Measurements from ENCODE around the gene FAM171A1.
"Not testable (repeated sequence)": the region's sequence is repeated elsewhere in the genome, so short reads cannot be mapped to it uniquely, and the experiment has no call there.

The FAM171A1 gene

GRCh38 chr10:15370856-15371701 lies at the start of gene FAM171A1:
TSS of gene FAM171A1 (minus strand) at chr10:15371289. CDS start at chr10:15371052, 237 bp downstream.
- DNase-seq (ENCODE audit: low read depth, low spot score), result no peak

GRCh38 chr10:15420858-15421257 lies 49.8 kb upstream of the FAM171A1 start:
- DNase-seq (ENCODE audit: low read depth, low spot score), result no peak

- DNase-seq (ENCODE audit: low read depth, low spot score), result no peak
Observed at GRCh38 chr10:15419279-15419874, 48.3 kb upstream of the FAM171A1 start.

DNA sequence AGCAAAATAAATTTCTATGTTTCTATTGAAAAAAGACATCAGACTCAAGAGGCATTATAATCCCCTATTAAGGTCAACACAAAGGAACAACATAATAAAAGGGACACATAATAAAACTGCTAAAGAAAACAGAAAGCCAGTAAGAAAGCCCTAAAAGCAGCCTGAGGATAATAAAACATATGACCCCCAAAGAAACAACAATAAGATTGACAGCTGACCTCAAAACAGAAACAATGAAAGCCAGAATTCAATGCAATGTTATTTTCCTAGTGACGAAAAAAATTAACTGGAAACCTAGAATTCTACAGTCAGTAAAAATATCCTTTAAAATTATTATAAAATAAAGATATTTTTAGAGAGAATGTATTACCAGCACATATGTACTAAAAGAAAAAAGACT lies 44.9 kb upstream of the FAM171A1 start:
- DNase-seq (ENCODE audit: low read depth, low spot score), result no peak

- DNase-seq (ENCODE audit: low read depth, low spot score), result no peak
Observed at GRCh38 chr10:15411010-15411409, 39.9 kb upstream of the FAM171A1 start.

GRCh38 chr10:15409350-15409749 lies 38.3 kb upstream of the FAM171A1 start:
- DNase-seq (ENCODE audit: low read depth, low spot score), result not testable (repeated sequence)

DNA sequence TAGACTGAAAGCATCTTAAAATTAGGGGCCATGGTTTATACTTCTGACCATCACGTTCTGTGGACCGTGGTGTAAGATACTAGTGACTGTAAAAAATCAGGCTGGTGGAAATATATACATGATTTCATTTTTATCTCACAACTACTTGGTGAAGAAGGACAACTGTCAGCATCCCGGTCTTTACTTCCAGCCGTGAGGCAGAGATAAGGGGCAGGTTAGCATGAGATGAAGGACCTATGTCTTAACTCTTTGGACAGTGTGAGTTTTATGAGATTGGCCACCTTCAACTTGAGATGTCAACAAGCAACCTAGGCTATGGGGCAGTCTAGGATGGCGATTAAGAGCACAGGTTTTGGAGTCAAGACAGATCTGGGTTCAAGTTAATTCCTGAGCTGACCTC lies 37.5 kb upstream of the FAM171A1 start:
- DNase-seq (ENCODE audit: low read depth, low spot score), result no peak

DNA sequence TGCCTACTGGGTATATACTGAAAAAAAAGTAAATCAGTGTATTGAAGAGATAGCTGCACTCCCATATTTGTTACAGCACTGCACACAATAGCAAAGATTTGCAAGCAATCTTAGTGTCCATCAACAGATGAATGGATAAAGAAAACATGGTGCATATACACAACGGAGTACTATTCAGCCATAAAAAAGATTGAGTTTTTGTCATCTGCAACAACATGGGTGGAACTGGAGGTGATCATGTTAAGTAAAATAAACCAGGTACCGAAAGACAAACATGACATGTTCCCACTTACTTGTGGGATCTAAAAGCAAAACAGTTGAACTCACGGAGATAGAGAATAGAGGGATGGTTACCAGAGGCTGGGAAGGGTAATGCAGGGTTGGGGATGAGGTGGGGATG lies 34.2 kb upstream of the FAM171A1 start:
- DNase-seq (ENCODE audit: low read depth, low spot score), result no peak

DNA sequence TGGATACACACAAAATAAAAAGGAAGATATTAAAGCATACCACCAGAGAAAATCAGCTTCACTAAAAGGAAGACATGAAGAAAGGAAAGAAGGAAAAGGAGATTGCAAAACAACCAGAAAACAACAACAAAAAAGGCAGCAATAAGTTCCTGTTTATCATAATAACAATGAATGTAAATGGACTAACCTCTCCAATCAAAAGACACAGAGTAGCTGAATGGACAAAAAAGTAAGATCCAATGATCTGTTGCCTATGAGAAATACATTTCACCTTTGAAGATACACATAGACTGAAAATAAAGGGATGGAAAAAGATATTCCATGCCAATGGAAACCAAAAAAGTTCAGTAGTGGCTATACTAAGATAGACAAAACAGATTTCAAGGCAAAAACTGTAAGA lies 30.3 kb upstream of the FAM171A1 start:
- no peak for DNase-seq (ENCODE audit: low read depth, low spot score)

- DNase-seq (ENCODE audit: low read depth, low spot score), result not testable (repeated sequence)
Observed at GRCh38 chr10:15400461-15400860, 29.4 kb upstream of the FAM171A1 start.

DNA sequence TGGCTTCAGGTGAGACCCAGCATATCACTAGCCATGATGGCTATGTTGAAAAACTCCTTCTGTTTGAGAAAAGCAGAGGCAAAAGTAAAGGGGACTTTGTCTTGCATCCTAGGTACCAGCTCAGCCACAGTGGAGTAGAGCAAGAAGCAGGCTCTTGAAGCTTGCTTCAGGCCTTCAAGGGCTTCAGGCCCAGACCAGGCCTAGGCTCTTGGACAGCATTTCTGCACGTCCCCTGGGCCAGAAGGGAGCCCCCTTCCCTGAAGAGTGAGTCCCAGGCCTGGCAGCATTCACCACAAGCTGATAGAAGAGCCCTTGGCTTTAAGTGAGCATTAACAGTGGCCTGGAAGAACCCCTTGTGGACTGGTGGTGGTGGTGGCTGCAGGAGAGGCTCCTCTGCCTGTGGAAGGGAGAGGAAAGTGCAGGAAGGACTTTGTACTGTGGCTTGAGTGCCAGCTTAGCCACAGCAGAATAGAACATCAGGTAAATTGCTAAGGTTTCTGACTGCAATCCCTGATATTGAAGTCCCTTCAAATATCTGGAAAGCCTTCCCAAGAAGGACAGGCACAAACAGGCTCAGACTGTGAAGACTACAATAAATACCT lies 28.1 kb upstream of the FAM171A1 start:
- DNase-seq (ENCODE audit: low read depth, low spot score), result no peak

GRCh38 chr10:15395935-15396334 lies 24.8 kb upstream of the FAM171A1 start:
- DNase-seq (ENCODE audit: low read depth, low spot score), result no peak

GRCh38 chr10:15393139-15393825 lies 22.2 kb upstream of the FAM171A1 start:
- DNase-seq (ENCODE audit: low read depth, low spot score), result no peak

GRCh38 chr10:15391491-15391890 lies 20.4 kb upstream of the FAM171A1 start:
- no peak for DNase-seq (ENCODE audit: low read depth, low spot score)

GRCh38 chr10:15388172-15388571 lies 17.1 kb upstream of the FAM171A1 start:
- not testable (repeated sequence) for DNase-seq (ENCODE audit: low read depth, low spot score)

- no peak for DNase-seq (ENCODE audit: low read depth, low spot score)
Observed at GRCh38 chr10:15387021-15387420, 15.9 kb upstream of the FAM171A1 start.

DNA sequence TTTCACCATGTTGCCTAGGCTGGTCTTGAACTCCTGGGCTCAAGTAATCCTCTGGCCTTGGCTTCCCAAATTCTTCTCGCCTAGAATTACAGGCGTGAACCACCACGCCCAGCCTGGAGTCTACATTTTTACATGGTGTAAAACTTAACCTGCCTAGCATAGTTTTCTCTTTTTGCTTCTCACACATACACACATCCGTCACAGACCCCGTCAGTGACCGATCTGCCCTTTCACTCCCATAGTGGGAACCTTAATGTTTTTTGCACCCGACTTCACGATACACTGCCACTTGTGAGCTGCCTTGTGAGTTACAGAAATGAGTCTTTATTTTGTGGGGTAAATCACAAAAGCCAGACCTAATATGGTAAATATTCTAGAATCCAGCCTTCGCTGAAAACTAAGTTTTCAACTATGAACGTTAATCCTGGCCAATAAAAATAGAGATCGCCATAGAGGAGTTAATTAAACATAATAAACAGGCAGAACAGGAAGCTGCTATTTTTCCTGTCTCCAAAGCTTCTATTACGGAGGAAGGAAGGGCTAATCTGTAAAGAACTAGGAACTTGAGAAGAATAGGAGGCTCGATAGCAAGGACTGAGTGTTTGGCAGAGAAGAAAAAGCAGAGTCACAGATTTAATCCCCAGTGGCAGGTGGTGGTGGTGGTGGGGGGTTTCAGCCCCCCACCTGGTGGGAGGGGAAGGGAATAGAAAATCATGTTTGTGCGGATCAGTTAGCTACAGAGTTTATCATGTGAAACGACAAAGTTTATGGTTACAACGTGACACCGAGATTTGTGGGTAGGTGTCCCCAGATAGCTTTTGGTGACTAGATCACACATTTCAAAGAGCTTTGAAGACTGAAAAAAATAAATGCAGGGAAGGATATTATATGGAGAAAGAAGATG lies 14.7 kb upstream of the FAM171A1 start:
- no peak for DNase-seq (ENCODE audit: low read depth, low spot score)

- DNase-seq (ENCODE audit: low read depth, low spot score), result no peak
Observed at GRCh38 chr10:15381420-15381819, 10.3 kb upstream of the FAM171A1 start.

- DNase-seq (ENCODE audit: low read depth, low spot score), result no peak
Observed at GRCh38 chr10:15379078-15379477, 8.0 kb upstream of the FAM171A1 start.

DNA sequence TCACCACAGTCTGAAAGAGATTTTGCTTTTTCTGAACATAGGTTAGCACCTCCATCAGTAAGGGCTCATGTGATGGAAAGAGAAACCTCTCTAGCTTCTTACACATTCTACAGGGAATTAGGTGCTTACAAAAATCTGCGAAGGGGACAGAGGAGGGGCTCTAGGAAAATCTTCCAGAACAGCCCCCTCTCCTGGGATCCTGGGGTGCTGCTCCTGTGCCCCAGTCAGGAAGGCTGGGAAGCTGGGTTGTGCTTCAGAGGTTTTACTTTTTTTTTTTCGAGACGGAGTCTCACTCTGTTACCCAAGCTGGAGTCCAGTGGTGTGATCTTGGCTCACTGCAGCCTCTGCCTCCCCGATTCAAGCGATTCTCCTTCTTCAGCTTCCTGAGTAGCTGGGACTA lies 7.5 kb upstream of the FAM171A1 start:
- DNase-seq (ENCODE audit: low read depth, low spot score), result no peak

- DNase-seq (ENCODE audit: low read depth, low spot score), result no peak
Observed at GRCh38 chr10:15374566-15374965, 3.5 kb upstream of the FAM171A1 start.
